HCT116 (cell line): ENCODE data around the gene KRT78. TPM values are rescaled to one million over a fixed set of nuclear protein-coding genes. Genes with fewer than 3 reads are reported as not detected.

Source experiments
- ATAC-seq: fragments of 200-7000 bp; cut with Tn5 transposase; 2 replicates; pipeline ENCODE4 v1.9.1; 2020; ENCODE audit warnings: mild to moderate bottlenecking, moderate library complexity
- BruUV-seq: library from RNA; stranded (reverse); fragments of 400-500 nt; replicated peaks from 2 replicates; lab custom pipeline; 2021; lab: Mats Ljungman, UMichigan
- CTCF ChIA-PET: fragments of 300-600 bp; sonication (Branson Sonifier 250); formaldehyde crosslinking; loops from one replicate; lab custom pipeline; 2021; ENCODE audit warnings: antibody characterized with exemption; lab: Charles Lee
- POLR2A ChIA-PET: fragments of 300-600, 350-600 bp; sonication (Branson Sonifier 250); formaldehyde crosslinking; loops from one replicate; lab custom pipeline; 2021; ENCODE audit warnings: antibody characterized with exemption; lab: Charles Lee
- RAD21 ChIA-PET, 2 experiments: fragments of 300-600 bp; sonication (Branson Sonifier 250); formaldehyde crosslinking; loops; one replicate each; lab custom pipeline; 2023; ENCODE audit warnings: low total read pairs in 2 of 2; ENCODE audit not compliant: uncharacterized antibody in 2 of 2, unreplicated experiment in 2 of 2, low non-redundant PET in 1 of 2; lab: Charles Lee
- DNase-seq: peaks from one replicate; pipeline ENCODE4 v3.0.0-alpha.2; 2010; ENCODE audit warnings: low read depth, low spot score
- H2AFZ ChIP-seq: fragments of 200-600 bp; shearing (Covaris generic), sonication (generic); 2 replicates; pipeline ENCODE4 v1.6.1; 2017; ENCODE audit warnings: low read depth, mixed run types, mixed read lengths, antibody characterized with exemption, low read length; ENCODE audit not compliant: poor library complexity, severe bottlenecking
- H3K27ac ChIP-seq: 2 replicates; pipeline ENCODE4 v1.5.1; 2012; ENCODE audit warnings: low read depth, low read length
- H3K27me3 ChIP-seq: fragments of 200-600 bp; sonication (generic); 2 replicates; pipeline ENCODE4 v1.6.1; 2016; ENCODE audit warnings: mixed run types, low read length, mixed read lengths; ENCODE audit not compliant: insufficient read depth
- H3K36me3 ChIP-seq, 2 experiments: fragments of 200-500 bp in 1 of 2; fragments of 200-600 bp in 1 of 2; sonication (Bioruptor generic) in 1 of 2; sonication (generic) in 1 of 2; 2 replicates each; pipeline versions ENCODE4 v1.5.1 to v1.6.1; 2014 to 2016; ENCODE audit warnings: low read length in 2 of 2, inconsistent platforms in 1 of 2, mixed read lengths in 1 of 2, mixed run types in 1 of 2; ENCODE audit not compliant: insufficient read depth in 2 of 2, control insufficient read depth in 1 of 2
- H3K4me1 ChIP-seq, 2 experiments: fragments of 200-600 bp in 1 of 2; sonication (generic) in 1 of 2; 2 replicates each; pipeline versions ENCODE4 v1.5.1 to v1.6.1; 2012 to 2017; ENCODE audit warnings: low read length in 2 of 2, inconsistent platforms in 1 of 2, mild to moderate bottlenecking in 1 of 2, mixed read lengths in 1 of 2, mixed run types in 1 of 2, moderate library complexity in 1 of 2; ENCODE audit not compliant: insufficient read depth in 2 of 2, control insufficient read depth in 1 of 2
- H3K4me2 ChIP-seq: fragments of 200-600 bp; sonication (generic); 2 replicates; pipeline ENCODE4 v1.6.1; 2017; ENCODE audit warnings: mixed run types, low read length, mixed read lengths
- H3K4me3 ChIP-seq, 2 experiments: fragments of 200-600 bp in 1 of 2; sonication (generic) in 1 of 2; replicated peaks in 1 of 2; 2 replicates each; pipeline ENCODE4 v1.5.1; 2011 to 2016; ENCODE audit warnings: low read length in 2 of 2, control low read depth in 1 of 2, low read depth in 1 of 2, mild to moderate bottlenecking in 1 of 2, mixed read lengths in 1 of 2, mixed run types in 1 of 2
- H3K79me2 ChIP-seq: fragments of 200-600 bp; sonication (generic); 2 replicates; pipeline ENCODE4 v1.6.1; 2017; ENCODE audit warnings: mild to moderate bottlenecking, mixed run types, low read length, moderate library complexity, mixed read lengths; ENCODE audit not compliant: insufficient read depth
- H3K9ac ChIP-seq: fragments of 200-600 bp; sonication (generic); 2 replicates; pipeline ENCODE4 v1.6.1; 2016; ENCODE audit warnings: low read length, mixed read lengths
- H3K9me2 ChIP-seq: fragments of 200-600 bp; sonication (generic), shearing (Covaris generic); 2 replicates; pipeline ENCODE4 v1.6.1; 2017; ENCODE audit warnings: mixed run types, mild to moderate bottlenecking, moderate library complexity; ENCODE audit not compliant: insufficient read depth
- H3K9me3 ChIP-seq, 2 experiments: fragments of 200-500 bp in 1 of 2; fragments of 200-600 bp in 1 of 2; sonication (Bioruptor generic) in 1 of 2; sonication (generic) in 1 of 2; 2 replicates each; pipeline ENCODE4 v1.6.1; 2014 to 2017; ENCODE audit warnings: low read length in 2 of 2, mixed read lengths in 2 of 2, inconsistent platforms in 1 of 2, low read depth in 1 of 2, mild to moderate bottlenecking in 1 of 2, mixed run types in 1 of 2, moderate library complexity in 1 of 2; ENCODE audit not compliant: control insufficient read depth in 1 of 2, insufficient read depth in 1 of 2
- H4K20me1 ChIP-seq: fragments of 200-600 bp; sonication (generic), shearing (Covaris generic); 2 replicates; pipeline ENCODE4 v1.6.1; 2017; ENCODE audit warnings: mixed run types, mild to moderate bottlenecking, moderate library complexity; ENCODE audit not compliant: insufficient read depth
- ATF3 ChIP-seq: IDR thresholded peaks from 2 replicates; pipeline ENCODE4 v1.6.1; 2012
- CBX3 ChIP-seq: IDR thresholded peaks from 2 replicates; pipeline ENCODE4 v1.6.1; 2012; ENCODE audit warnings: low read depth
- CEBPB ChIP-seq: IDR thresholded peaks from 2 replicates; pipeline ENCODE4 v1.6.1; 2012; ENCODE audit warnings: low read depth
- EGR1 ChIP-seq: IDR thresholded peaks from 2 replicates; pipeline ENCODE4 v1.6.1; 2012; ENCODE audit warnings: low read depth
- ELF1 ChIP-seq: IDR thresholded peaks from 2 replicates; pipeline ENCODE4 v1.6.1; 2012; ENCODE audit warnings: low read depth, borderline replicate concordance
- EZH2phosphoT487 ChIP-seq: fragments of 200-600 bp; IDR thresholded peaks from 2 replicates; pipeline ENCODE4 v1.6.1; 2018; ENCODE audit warnings: antibody characterized with exemption, borderline replicate concordance
- FOSL1 ChIP-seq: IDR thresholded peaks from 2 replicates; pipeline ENCODE4 v1.6.1; 2012; ENCODE audit warnings: low read depth
- JUND ChIP-seq: IDR thresholded peaks from 2 replicates; pipeline ENCODE4 v1.6.1; 2012
- MAX ChIP-seq: IDR thresholded peaks from 2 replicates; pipeline ENCODE4 v1.6.1; 2012
- POLR2AphosphoS5 ChIP-seq: IDR thresholded peaks from 2 replicates; pipeline ENCODE4 v1.6.1; 2011; ENCODE audit warnings: mild to moderate bottlenecking, low read depth, low read length, moderate library complexity
- SIN3A ChIP-seq: IDR thresholded peaks from 2 replicates; pipeline ENCODE4 v1.6.1; 2012; ENCODE audit warnings: low read depth
- SP1 ChIP-seq: IDR thresholded peaks from 2 replicates; pipeline ENCODE4 v1.6.1; 2012; ENCODE audit warnings: low read depth
- SRF ChIP-seq: IDR thresholded peaks from 2 replicates; pipeline ENCODE4 v1.6.1; 2012; ENCODE audit warnings: low read depth
- YY1 ChIP-seq: IDR thresholded peaks from 2 replicates; pipeline ENCODE4 v1.6.1; 2011; ENCODE audit warnings: low read length, low read depth, moderate library complexity, mild to moderate bottlenecking; ENCODE audit not compliant: insufficient replicate concordance; ENCODE audit errors: extremely low read depth
- intact Hi-C: fragments of 100-400 bp; cut with micrococcal nuclease; formaldehyde crosslinking; loops from 2 replicates; pipeline ENCODE4 v1.10.0; 2022
- total RNA-seq: library from RNA; stranded (reverse); gene quantifications from one replicate; pipeline ENCODE4 v1.2.1, GENCODE V29; 2021; ENCODE audit not compliant: unreplicated experiment
- TF ChIP-seq, protein P1 (sequence below), 3 experiments: fragments of 200-600 bp in 1 of 3; sonication (generic) in 1 of 3; IDR thresholded peaks in 2 of 3; conservative IDR thresholded peaks in 1 of 3; 2 replicates each; pipeline ENCODE4 v1.5.1; 2012 to 2017; ENCODE audit warnings: low read depth in 2 of 3, low read length in 2 of 3, antibody characterized with exemption in 1 of 3, borderline replicate concordance in 1 of 3, control low read depth in 1 of 3, mild to moderate bottlenecking in 1 of 3, mixed read lengths in 1 of 3, mixed run types in 1 of 3, moderate library complexity in 1 of 3; ENCODE audit not compliant: insufficient read depth in 1 of 3

Gene KRT78
- total RNA-seq, 1 experiment from 2014 or later: not detected

DNA sequence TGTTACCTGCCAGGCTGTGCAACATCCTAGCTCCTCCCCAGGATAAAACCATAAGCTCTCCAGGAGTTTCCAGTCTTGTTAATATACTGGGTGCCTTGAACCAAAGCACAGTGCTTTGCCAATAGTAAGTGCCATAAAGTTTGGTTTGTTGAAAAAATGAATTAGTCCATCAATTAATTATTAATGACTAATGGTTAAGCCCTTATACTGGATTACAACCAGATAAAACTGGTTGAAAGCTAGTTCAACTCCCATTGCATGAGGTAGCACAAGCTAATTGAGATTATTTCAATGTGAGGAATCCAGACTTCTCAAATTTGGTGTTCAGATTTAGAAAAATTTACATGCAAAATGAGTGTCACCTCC, 51.3 kb downstream of the KRT78 start (continued):
- no peak for TF ChIP-seq SRF
- TF ChIP-seq YY1: no peak
- TF ChIP-seq FOSL1: no peak
- TF ChIP-seq JUND: no peak
- no peak for TF ChIP-seq CEBPB
- TF ChIP-seq ELF1: no peak
- no peak for TF ChIP-seq MAX
- TF ChIP-seq SP1: no peak
- TF ChIP-seq SIN3A: no peak
- no peak for TF ChIP-seq ATF3

DNA sequence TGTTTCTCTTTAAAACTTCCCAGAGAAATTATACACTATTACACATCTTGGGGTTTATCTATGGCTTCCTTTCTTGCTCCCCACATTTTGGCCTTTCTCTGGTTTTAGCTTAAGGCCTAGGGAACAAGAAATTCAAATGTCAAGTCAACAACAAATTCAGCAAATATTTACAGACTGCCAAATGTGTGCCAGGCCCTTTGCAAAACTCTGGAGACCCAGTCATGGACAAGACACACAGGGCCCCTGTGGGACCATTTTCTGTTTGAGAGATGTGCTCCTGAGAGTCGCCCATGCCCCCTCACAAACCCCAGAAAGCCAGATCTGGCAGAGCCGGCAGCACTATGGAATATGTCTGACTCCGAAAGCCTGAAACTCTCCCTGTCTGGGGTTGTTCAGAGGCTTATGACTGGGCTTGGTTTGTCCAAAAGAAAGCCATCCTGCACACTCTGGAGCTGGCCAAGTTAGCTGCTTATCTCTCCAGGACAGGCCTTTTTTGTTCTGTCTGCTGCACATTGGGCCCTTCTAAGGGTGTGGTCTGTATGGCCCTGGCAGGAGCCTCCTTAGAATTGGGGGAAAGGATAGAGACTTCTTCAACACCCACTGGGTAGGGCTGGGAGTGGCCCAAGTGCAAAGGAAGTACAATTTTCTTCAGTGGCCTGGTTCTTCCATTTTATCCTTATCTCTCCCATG, 51.8 kb downstream of the KRT78 start:
- H4K20me1 ChIP-seq: no peaks in the 10 kb centered on the region
- no peaks in the 10 kb centered on the region for H3K9me3 ChIP-seq
- ChIA-PET POLR2A (no interaction called here), RAD21 (no interaction called here), CTCF (no interaction called here)
- H3K9me2 ChIP-seq: no peaks in the 10 kb centered on the region
- no TSS peak for BruUV-seq
- no peak overlapping the region for H3K4me2 ChIP-seq
- no peak for TF ChIP-seq CBX3
- no peak for TF ChIP-seq SIN3A
- TF ChIP-seq, protein P1, sequence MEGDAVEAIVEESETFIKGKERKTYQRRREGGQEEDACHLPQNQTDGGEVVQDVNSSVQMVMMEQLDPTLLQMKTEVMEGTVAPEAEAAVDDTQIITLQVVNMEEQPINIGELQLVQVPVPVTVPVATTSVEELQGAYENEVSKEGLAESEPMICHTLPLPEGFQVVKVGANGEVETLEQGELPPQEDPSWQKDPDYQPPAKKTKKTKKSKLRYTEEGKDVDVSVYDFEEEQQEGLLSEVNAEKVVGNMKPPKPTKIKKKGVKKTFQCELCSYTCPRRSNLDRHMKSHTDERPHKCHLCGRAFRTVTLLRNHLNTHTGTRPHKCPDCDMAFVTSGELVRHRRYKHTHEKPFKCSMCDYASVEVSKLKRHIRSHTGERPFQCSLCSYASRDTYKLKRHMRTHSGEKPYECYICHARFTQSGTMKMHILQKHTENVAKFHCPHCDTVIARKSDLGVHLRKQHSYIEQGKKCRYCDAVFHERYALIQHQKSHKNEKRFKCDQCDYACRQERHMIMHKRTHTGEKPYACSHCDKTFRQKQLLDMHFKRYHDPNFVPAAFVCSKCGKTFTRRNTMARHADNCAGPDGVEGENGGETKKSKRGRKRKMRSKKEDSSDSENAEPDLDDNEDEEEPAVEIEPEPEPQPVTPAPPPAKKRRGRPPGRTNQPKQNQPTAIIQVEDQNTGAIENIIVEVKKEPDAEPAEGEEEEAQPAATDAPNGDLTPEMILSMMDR (IDR thresholded peaks at IDR 0.05 in 2 of 3, conservative IDR thresholded peaks at IDR 0.05 in 1 of 3; ENCODE audit: borderline replicate concordance in 1 of 3, insufficient read depth in 1 of 3, low read depth in 2 of 3, low read length in 2 of 3): no peak
- no peak for TF ChIP-seq POLR2AphosphoS5
- TF ChIP-seq EZH2phosphoT487: no peak
- no peak for TF ChIP-seq EGR1
- no peaks in the 10 kb centered on the region for H3K79me2 ChIP-seq
- no peak overlapping the region for H3K27ac ChIP-seq
- DNase-seq (no peak), ATAC-seq (no peak)
- no peak overlapping the region for H2AFZ ChIP-seq
- intact Hi-C loops: no loop called here
- H3K4me3 ChIP-seq: no peak overlapping the region
- H3K36me3 ChIP-seq: no peaks in the 10 kb centered on the region
- H3K27me3 ChIP-seq: no peaks in the 10 kb centered on the region
- no peak overlapping the region for H3K9ac ChIP-seq
- H3K4me1 ChIP-seq: peaks cover 8 to 42% of the 10 kb centered on the region in 2 experiments; a peak in 3 of 4 replicates
